GM18498 (cell line): ENCODE results near the gene DCAF8.

ENCODE experiments used
- ATAC-seq: cut with Tn5 transposase; IDR thresholded peaks from one replicate; pipeline ENCODE4 v1.9.1; 2021; ENCODE audit warnings: mild to moderate bottlenecking, moderate library complexity; ENCODE audit not compliant: unreplicated experiment

DCAF8 gene

GRCh38 chr1:160227034-160227433 lies 35.3 kb downstream of the DCAF8 start:
- ATAC-seq = no peak

- ATAC-seq = peak; percentile 58
Observed at GRCh38 chr1:160226623-160227022, 35.7 kb downstream of the DCAF8 start.

- ATAC-seq = no peak
Observed at GRCh38 chr1:160225345-160225744, 37.0 kb downstream of the DCAF8 start.

- no peak for ATAC-seq
Observed at GRCh38 chr1:160224606-160225005, 37.7 kb downstream of the DCAF8 start.

GRCh38 chr1:160222546-160222945 lies 39.8 kb downstream of the DCAF8 start:
- no peak for ATAC-seq

- ATAC-seq = no peak
Observed at GRCh38 chr1:160221089-160221488, 41.3 kb downstream of the DCAF8 start.

- no peak for ATAC-seq
Observed at GRCh38 chr1:160220301-160220700, 42.0 kb downstream of the DCAF8 start.

GRCh38 chr1:160219062-160219929 lies 43.1 kb downstream of the DCAF8 start:
- no peak for ATAC-seq

GRCh38 chr1:160217481-160218051 lies 44.8 kb downstream of the DCAF8 start:
- no peak for ATAC-seq

GRCh38 chr1:160216301-160216700 lies 46.0 kb downstream of the DCAF8 start:
- ATAC-seq = no peak

GRCh38 chr1:160214481-160215140 lies 47.7 kb downstream of the DCAF8 start:
- no peak for ATAC-seq

GRCh38 chr1:160211046-160211790 lies 51.1 kb downstream of the DCAF8 start:
- ATAC-seq = no peak

GRCh38 chr1:160210561-160210960 lies 51.8 kb downstream of the DCAF8 start:
- no peak for ATAC-seq

- no peak for ATAC-seq
Observed at GRCh38 chr1:160209321-160210046, 52.9 kb downstream of the DCAF8 start.

GRCh38 chr1:160208557-160209320 lies 53.6 kb downstream of the DCAF8 start:
- ATAC-seq = no peak

- ATAC-seq = no peak
Observed at GRCh38 chr1:160207771-160208556, 54.4 kb downstream of the DCAF8 start.

- no peak for ATAC-seq
Observed at GRCh38 chr1:160207118-160207650, 55.2 kb downstream of the DCAF8 start.

- no peak for ATAC-seq
Observed at GRCh38 chr1:160206421-160207117, 55.8 kb downstream of the DCAF8 start.
